ENCODE data around the gene CCDC92B. TPM values are rescaled to one million over a fixed set of nuclear protein-coding genes. Genes with fewer than 3 reads are reported as not detected.

CCDC92B gene
- total RNA-seq, result not detected

- Mint-ChIP-seq H3K27me3 (peaks cover 27 to 41% of the 10 kb centered on the region in 2 donors), H3K36me3 (no peaks in the 10 kb centered on the region), H3K4me3 (no peak within 1 kb of the TSS), H3K27ac (no peak within 1 kb of the TSS), H3K4me1 (ENCODE audit: low read depth in 2 of 2) (no peaks in the 10 kb centered on the region), H3K9me3 (no peaks in the 10 kb centered on the region)
- no peak for DNase-seq (ENCODE audit: low spot score)
- ATAC-seq, result no peak
Measured at GRCh38 chr17:2749058-2749783, at the start of gene CCDC92B. TSS of gene CCDC92B (minus strand) at chr17:2749652. CDS start at chr17:2735145, 14,507 bp downstream.

- Mint-ChIP-seq H3K4me1 (ENCODE audit: low read depth in 2 of 2) (peaks cover 72% of the 10 kb centered on the region in 2 donors), H3K4me3 (peak overlapping the region; percentile 76), H3K36me3 (peaks cover 10% of the 10 kb centered on the region), H3K9me3 (no peaks in the 10 kb centered on the region), H3K27ac (peak overlapping the region; percentile 20 to 56), H3K27me3 (no peaks in the 10 kb centered on the region)
- no peak for ATAC-seq
- no peak for DNase-seq (ENCODE audit: low spot score)
Measured at GRCh38 chr17:2798678-2799077, 49.2 kb upstream of the CCDC92B start.

GRCh38 chr17:2798188-2798587, 48.7 kb upstream of the CCDC92B start:
- ATAC-seq (no peak), DNase-seq (ENCODE audit: low spot score) (no peak)
- peak overlapping the region in 1 of 2 donors; percentile 38 for H3K27ac Mint-ChIP-seq
- H3K27me3 Mint-ChIP-seq, result no peaks in the 10 kb centered on the region
- H3K4me1 Mint-ChIP-seq (ENCODE audit: low read depth in 2 of 2), result peaks cover 67 to 68% of the 10 kb centered on the region in 2 donors
- peak overlapping the region; percentile 87 for H3K4me3 Mint-ChIP-seq
- H3K36me3 Mint-ChIP-seq, result peaks cover 5% of the 10 kb centered on the region
- no peaks in the 10 kb centered on the region for H3K9me3 Mint-ChIP-seq

- no peak for DNase-seq (ENCODE audit: low spot score)
- ATAC-seq, result no peak
- H3K4me1 Mint-ChIP-seq (ENCODE audit: low read depth in 2 of 2), result peaks cover 66 to 67% of the 10 kb centered on the region in 2 donors
- peak overlapping the region; percentile 87 for H3K4me3 Mint-ChIP-seq
- no peaks in the 10 kb centered on the region for H3K27me3 Mint-ChIP-seq
- no peaks in the 10 kb centered on the region for H3K36me3 Mint-ChIP-seq
- peak overlapping the region in 1 of 2 donors; percentile 38 for H3K27ac Mint-ChIP-seq
- H3K9me3 Mint-ChIP-seq, result no peaks in the 10 kb centered on the region
Measured at GRCh38 chr17:2797637-2798036, 48.2 kb upstream of the CCDC92B start.

GRCh38 chr17:2797226-2797625, 47.8 kb upstream of the CCDC92B start:
- peaks cover 64 to 66% of the 10 kb centered on the region in 2 donors for H3K4me1 Mint-ChIP-seq (ENCODE audit: low read depth in 2 of 2)
- DNase-seq (ENCODE audit: low spot score) (no peak), ATAC-seq (no peak)
- H3K27me3 Mint-ChIP-seq, result no peaks in the 10 kb centered on the region
- peak overlapping the region in 1 of 2 donors; percentile 38 for H3K27ac Mint-ChIP-seq
- H3K4me3 Mint-ChIP-seq, result peak overlapping the region; percentile 87
- H3K9me3 Mint-ChIP-seq, result no peaks in the 10 kb centered on the region
- H3K36me3 Mint-ChIP-seq, result no peaks in the 10 kb centered on the region

- H3K27ac Mint-ChIP-seq, result peak within 1 kb of the TSS; percentile 13 to 35
- peaks cover 65 to 67% of the 10 kb centered on the region in 2 donors for H3K4me1 Mint-ChIP-seq (ENCODE audit: low read depth in 2 of 2)
- peak within 1 kb of the TSS; percentile 87 for H3K4me3 Mint-ChIP-seq
Measured at GRCh38 chr17:2796164-2797125, 47.0 kb upstream of the CCDC92B start, which contains the start of gene RAP1GAP2. TSS of gene RAP1GAP2 (plus strand) at chr17:2796438. CDS start at chr17:2796528, 90 bp downstream.

GRCh38 chr17:2795441-2796163, 46.1 kb upstream of the CCDC92B start:
- H3K4me1 Mint-ChIP-seq (ENCODE audit: low read depth in 2 of 2), result peaks cover 69 to 71% of the 10 kb centered on the region in 2 donors
- H3K36me3 Mint-ChIP-seq, result no peaks in the 10 kb centered on the region
- H3K9me3 Mint-ChIP-seq, result no peaks in the 10 kb centered on the region
- DNase-seq (ENCODE audit: low spot score) (no peak), ATAC-seq (no peak)
- peak overlapping the region; percentile 87 for H3K4me3 Mint-ChIP-seq
- peaks cover 4 to 6% of the 10 kb centered on the region in 2 donors for H3K27me3 Mint-ChIP-seq
- H3K27ac Mint-ChIP-seq, result peak overlapping the region; percentile 13 to 35

More at GRCh38 chr17:2796164-2797125, 47.0 kb upstream of the CCDC92B start, which contains the start of gene RAP1GAP2:
- H3K36me3 Mint-ChIP-seq, result no peaks in the 10 kb centered on the region
- no peaks in the 10 kb centered on the region for H3K9me3 Mint-ChIP-seq
- peaks cover 1 to 3% of the 10 kb centered on the region in 2 donors for H3K27me3 Mint-ChIP-seq
- ATAC-seq (peak; percentile 91 to 94), DNase-seq (ENCODE audit: low spot score) (peak; percentile 91)

GRCh38 chr17:2794111-2794803, 44.8 kb upstream of the CCDC92B start:
- peak overlapping the region; percentile 54 to 58 for H3K27ac Mint-ChIP-seq
- no peaks in the 10 kb centered on the region for H3K9me3 Mint-ChIP-seq
- H3K4me3 Mint-ChIP-seq, result peak overlapping the region; percentile 87
- ATAC-seq (no peak), DNase-seq (ENCODE audit: low spot score) (no peak)
- H3K27me3 Mint-ChIP-seq, result peaks cover 4 to 6% of the 10 kb centered on the region in 2 donors
- H3K36me3 Mint-ChIP-seq, result no peaks in the 10 kb centered on the region
- H3K4me1 Mint-ChIP-seq (ENCODE audit: low read depth in 2 of 2), result peaks cover 62 to 64% of the 10 kb centered on the region in 2 donors

GRCh38 chr17:2792366-2793169, 43.1 kb upstream of the CCDC92B start:
- DNase-seq (ENCODE audit: low spot score) (peak; percentile 88), ATAC-seq (peak; percentile 68 to 69)
- H3K27me3 Mint-ChIP-seq, result peaks cover 4 to 6% of the 10 kb centered on the region in 2 donors
- H3K36me3 Mint-ChIP-seq, result no peaks in the 10 kb centered on the region
- peak overlapping the region; percentile 38 for H3K4me3 Mint-ChIP-seq
- H3K4me1 Mint-ChIP-seq (ENCODE audit: low read depth in 2 of 2), result peaks cover 50% of the 10 kb centered on the region in 2 donors
- peak overlapping the region; percentile 58 to 71 for H3K27ac Mint-ChIP-seq
- no peaks in the 10 kb centered on the region for H3K9me3 Mint-ChIP-seq

- no peak for ATAC-seq
- no peak overlapping the region for H3K27ac Mint-ChIP-seq
- no peak overlapping the region for H3K4me3 Mint-ChIP-seq
- no peaks in the 10 kb centered on the region for H3K9me3 Mint-ChIP-seq
- peaks cover 4 to 6% of the 10 kb centered on the region in 2 donors for H3K27me3 Mint-ChIP-seq
- H3K36me3 Mint-ChIP-seq, result no peaks in the 10 kb centered on the region
- DNase-seq (ENCODE audit: low spot score), result no peak
- peaks cover 24% of the 10 kb centered on the region in 2 donors for H3K4me1 Mint-ChIP-seq (ENCODE audit: low read depth in 2 of 2)
Measured at GRCh38 chr17:2789700-2790099, 40.2 kb upstream of the CCDC92B start.

GRCh38 chr17:2786176-2786881, 36.9 kb upstream of the CCDC92B start:
- peak; percentile 98 for ATAC-seq
- Mint-ChIP-seq H3K4me1 (ENCODE audit: low read depth in 2 of 2) (peaks cover 3 to 5% of the 10 kb centered on the region in 2 donors), H3K27ac (no peak overlapping the region), H3K36me3 (no peaks in the 10 kb centered on the region), H3K4me3 (no peak overlapping the region), H3K27me3 (peaks cover 3 to 6% of the 10 kb centered on the region in 2 donors), H3K9me3 (no peaks in the 10 kb centered on the region)
- DNase-seq (ENCODE audit: low spot score), result peak; percentile 89
